H1 (cell line): ENCODE data around the gene RPL19. TPM values are rescaled to one million over a fixed set of nuclear protein-coding genes. Genes with fewer than 3 reads are reported as not detected.

Source experiments
- CTCF ChIA-PET: fragments of 300-600 bp; sonication (Branson Sonifier 250); formaldehyde crosslinking; loops from one replicate; lab custom pipeline; 2021; ENCODE audit not compliant: partially characterized antibody; lab: Charles Lee
- POLR2A ChIA-PET: fragments of 300-600 bp; sonication (Branson Sonifier 250); formaldehyde crosslinking; loops from one replicate; lab custom pipeline; 2021; ENCODE audit warnings: inconsistent platforms; ENCODE audit not compliant: partially characterized antibody; lab: Charles Lee
- DNase-seq, 2 experiments: peaks; one replicate each; pipeline versions ENCODE4 v3.0.0 to v3.0.0-alpha.2; 2010 to 2022; ENCODE audit warnings: low spot score in 2 of 2, low read depth in 1 of 2, mixed read lengths in 1 of 2
- FAIRE-seq: peaks from 2 replicates; lab custom pipeline; 2011; peaks lifted over from hg19 to GRCh38; lab: Jason Lieb, UNC
- H2AFZ ChIP-seq: 2 replicates; pipeline ENCODE4 v1.8.1; 2012; ENCODE audit warnings: low read length, inconsistent platforms
- H2AK5ac ChIP-seq: 2 replicates; pipeline ENCODE4 v1.6.1; 2013; ENCODE audit warnings: low read depth, low read length
- H2BK120ac ChIP-seq: replicated peaks from 2 replicates; pipeline ENCODE3; 2013; ENCODE audit warnings: low read depth, low read length, inconsistent platforms
- H2BK12ac ChIP-seq: 2 replicates; pipeline ENCODE4 v1.6.1; 2013; ENCODE audit warnings: low read depth, low read length
- H2BK15ac ChIP-seq: 2 replicates; pipeline ENCODE4 v1.6.1; 2013; ENCODE audit warnings: low read length
- H2BK20ac ChIP-seq: 2 replicates; pipeline ENCODE4 v1.6.1; 2013; ENCODE audit warnings: low read length
- H2BK5ac ChIP-seq: 2 replicates; pipeline ENCODE4 v1.6.1; 2013; ENCODE audit warnings: low read depth, low read length
- H3K14ac ChIP-seq: 2 replicates; pipeline ENCODE4 v1.6.1; 2013; ENCODE audit warnings: inconsistent platforms; ENCODE audit not compliant: insufficient read length
- H3K18ac ChIP-seq: 2 replicates; pipeline ENCODE4 v1.6.1; 2013; ENCODE audit warnings: low read length; ENCODE audit errors: extremely low read depth
- H3K23ac ChIP-seq: 2 replicates; pipeline ENCODE4 v1.6.1; 2013; ENCODE audit warnings: inconsistent platforms; ENCODE audit not compliant: insufficient read length
- H3K23me2 ChIP-seq: 2 replicates; pipeline ENCODE4 v1.6.1; 2013; ENCODE audit warnings: low read depth, low read length
- H3K27ac ChIP-seq: 2 replicates; pipeline ENCODE4 v1.6.1; 2011; ENCODE audit warnings: low read depth, low read length, inconsistent platforms
- H3K27me3 ChIP-seq, 4 experiments: replicated peaks in 1 of 4; 1 replicate in 1 of 4; 2 replicates in 3 of 4; pipeline versions ENCODE4 v1.6.1 to v1.8.1; 2011 to 2013; ENCODE audit warnings: low read length in 3 of 4, mild to moderate bottlenecking in 3 of 4, inconsistent platforms in 2 of 4, mixed read lengths in 2 of 4, moderate library complexity in 1 of 4; ENCODE audit not compliant: control insufficient read depth in 3 of 4, insufficient read depth in 3 of 4; ENCODE audit errors: extremely low read depth in 1 of 4
- H3K36me3 ChIP-seq, 4 experiments: 2 replicates each; pipeline versions ENCODE4 v1.6.1 to v1.8.1; 2011 to 2013; ENCODE audit warnings: mild to moderate bottlenecking in 4 of 4, low read length in 3 of 4, moderate library complexity in 2 of 4, control low read depth in 1 of 4, inconsistent platforms in 1 of 4; ENCODE audit not compliant: insufficient read depth in 4 of 4, control insufficient read depth in 2 of 4
- H3K4ac ChIP-seq: replicated peaks from 2 replicates; pipeline ENCODE3; 2013; ENCODE audit warnings: low read length, low read depth, mixed read lengths, inconsistent platforms; ENCODE audit not compliant: insufficient read length
- H3K4me1 ChIP-seq, 4 experiments: replicated peaks in 1 of 4; 1 replicate in 1 of 4; 2 replicates in 3 of 4; pipeline versions ENCODE4 v1.6.1 to v1.8.1; 2011 to 2013; ENCODE audit warnings: low read length in 3 of 4, inconsistent platforms in 2 of 4, mixed read lengths in 1 of 4; ENCODE audit not compliant: insufficient read depth in 4 of 4, control insufficient read depth in 3 of 4
- H3K4me2 ChIP-seq, 2 experiments: 2 replicates each; pipeline versions ENCODE4 v1.6.1 to v1.8.1; 2011 to 2013; ENCODE audit warnings: low read depth in 2 of 2, low read length in 2 of 2, control low read depth in 1 of 2, inconsistent platforms in 1 of 2, mild to moderate bottlenecking in 1 of 2; ENCODE audit not compliant: insufficient read depth in 1 of 2
- H3K4me3 ChIP-seq, 4 experiments: fragments of 200-600, 300-600 bp in 1 of 4; sonication (generic), shearing (Covaris generic), sonication (Bioruptor Twin) in 1 of 4; 2 replicates each; pipeline versions ENCODE4 v1.5.1 to v1.8.1; 2011 to 2016; ENCODE audit warnings: low read length in 4 of 4, low read depth in 3 of 4, control low read depth in 2 of 4, inconsistent platforms in 2 of 4, mild to moderate bottlenecking in 2 of 4, mixed read lengths in 1 of 4, moderate library complexity in 1 of 4; ENCODE audit not compliant: insufficient read depth in 2 of 4; ENCODE audit errors: extremely low read depth in 1 of 4
- H3K56ac ChIP-seq: replicated peaks from 2 replicates; pipeline ENCODE3; 2013; ENCODE audit warnings: low read depth, mild to moderate bottlenecking, mixed read lengths, low read length, inconsistent platforms; ENCODE audit not compliant: insufficient read length
- H3K79me1 ChIP-seq: 2 replicates; pipeline ENCODE4 v1.6.1; 2013; ENCODE audit warnings: low read depth, low read length, control low read depth
- H3K79me2 ChIP-seq, 2 experiments: 2 replicates each; pipeline versions ENCODE4 v1.6.1 to v1.8.1; 2012 to 2013; ENCODE audit warnings: low read length in 2 of 2, mild to moderate bottlenecking in 2 of 2, inconsistent platforms in 1 of 2; ENCODE audit not compliant: insufficient read depth in 2 of 2, control insufficient read depth in 1 of 2
- H3K9ac ChIP-seq, 4 experiments: replicated peaks in 1 of 4; 1 replicate in 1 of 4; 2 replicates in 3 of 4; pipeline versions ENCODE4 v1.6.1 to v1.8.1; 2011 to 2013; ENCODE audit warnings: low read depth in 3 of 4, low read length in 3 of 4, control low read depth in 2 of 4, mild to moderate bottlenecking in 2 of 4, moderate library complexity in 2 of 4, inconsistent platforms in 1 of 4; ENCODE audit errors: extremely low read depth in 1 of 4
- H3K9me3 ChIP-seq, 2 experiments: 2 replicates each; pipeline versions ENCODE4 v1.6.1 to v1.8.1; 2012 to 2013; ENCODE audit warnings: mild to moderate bottlenecking in 2 of 2, moderate library complexity in 2 of 2, control low read depth in 1 of 2, inconsistent platforms in 1 of 2, low read depth in 1 of 2, low read length in 1 of 2, mixed read lengths in 1 of 2; ENCODE audit not compliant: insufficient read depth in 2 of 2
- H4K20me1 ChIP-seq, 2 experiments: replicated peaks in 1 of 2; 2 replicates each; pipeline versions ENCODE3 to v1.8.1; 2011 to 2013; ENCODE audit warnings: inconsistent platforms in 2 of 2, low read length in 2 of 2, mild to moderate bottlenecking in 1 of 2; ENCODE audit not compliant: insufficient read depth in 2 of 2, control insufficient read depth in 1 of 2
- H4K5ac ChIP-seq: 2 replicates; pipeline ENCODE4 v1.6.1; 2013; ENCODE audit warnings: low read length, low read depth, mixed read lengths, inconsistent platforms; ENCODE audit not compliant: insufficient read length
- H4K8ac ChIP-seq: 2 replicates; pipeline ENCODE4 v1.8.0; 2013; ENCODE audit warnings: mild to moderate bottlenecking, moderate library complexity, low read length, inconsistent platforms; ENCODE audit not compliant: insufficient read depth; ENCODE audit errors: extremely low read depth
- H4K91ac ChIP-seq: replicated peaks from 2 replicates; pipeline ENCODE3; 2013; ENCODE audit warnings: low read length, mixed read lengths, inconsistent platforms; ENCODE audit not compliant: insufficient read length
- ASH2L ChIP-seq: fragments of 200-600, 300-600 bp; sonication (generic); IDR thresholded peaks from one replicate; pipeline ENCODE4 v1.7.1; 2017; ENCODE audit warnings: low read length
- CBX8 ChIP-seq: fragments of 300-800, 300-1000 bp; sonication (generic); IDR thresholded peaks from 2 replicates; pipeline ENCODE4 v1.7.1; 2016; ENCODE audit warnings: low read depth, low read length, borderline replicate concordance
- CHD2 ChIP-seq: IDR thresholded peaks from 2 replicates; pipeline ENCODE4 v1.6.1; 2012; ENCODE audit warnings: low read length, improper control_type of control experiment
- CTCF ChIP-seq, 3 experiments: IDR thresholded peaks; 1 replicate in 2 of 3; 2 replicates in 1 of 3; pipeline versions ENCODE4 v1.5.1 to v1.6.1; 2011; ENCODE audit warnings: low read length in 3 of 3, mild to moderate bottlenecking in 3 of 3, inconsistent platforms in 2 of 3, low read depth in 1 of 3, moderate library complexity in 1 of 3; ENCODE audit not compliant: insufficient read depth in 1 of 3; ENCODE audit errors: control extremely low read depth in 1 of 3
- EGR1 ChIP-seq: IDR thresholded peaks from 2 replicates; pipeline ENCODE4 v1.6.1; 2011; ENCODE audit warnings: low read depth, low read length, borderline replicate concordance
- GABPA ChIP-seq: IDR thresholded peaks from 2 replicates; pipeline ENCODE4 v1.6.1; 2011; ENCODE audit warnings: mild to moderate bottlenecking, low read length, moderate library complexity, borderline replicate concordance; ENCODE audit not compliant: insufficient read depth
- GTF2F1 ChIP-seq: IDR thresholded peaks from 2 replicates; pipeline ENCODE4 v1.6.1; 2012; ENCODE audit warnings: low read depth, low read length, improper control_type of control experiment, borderline replicate concordance
- PHF8 ChIP-seq: fragments of 200-600 bp; sonication (generic); conservative IDR thresholded peaks from 2 replicates; pipeline ENCODE4 v1.7.1; 2012; ENCODE audit warnings: low read depth, mild to moderate bottlenecking, inconsistent platforms, low read length, moderate library complexity
- RAD21 ChIP-seq, 2 experiments: IDR thresholded peaks in 1 of 2; conservative IDR thresholded peaks in 1 of 2; 2 replicates each; pipeline ENCODE4 v1.6.1; 2011; ENCODE audit warnings: low read depth in 2 of 2, low read length in 2 of 2, improper control_type of control experiment in 1 of 2, inconsistent platforms in 1 of 2, mild to moderate bottlenecking in 1 of 2, moderate library complexity in 1 of 2
- SIN3A ChIP-seq, 2 experiments: IDR thresholded peaks in 1 of 2; conservative IDR thresholded peaks in 1 of 2; 2 replicates each; pipeline ENCODE4 v1.6.1; 2011 to 2012; ENCODE audit warnings: low read length in 2 of 2, improper control_type of control experiment in 1 of 2, low read depth in 1 of 2, mild to moderate bottlenecking in 1 of 2
- SRF ChIP-seq: IDR thresholded peaks from 2 replicates; pipeline ENCODE4 v1.6.1; 2011; ENCODE audit warnings: mild to moderate bottlenecking, low read depth, low read length, moderate library complexity
- whole genome bisulfite sequencing, 2 experiments: shearing (Covaris generic) in 1 of 2; methylation state at CpG; one replicate each; pipeline versions ENCODE4 v1.1.6 to v1.1.7; 2013 to 2015; ENCODE audit warnings: low lambda C conversion rate in 2 of 2, mixed read lengths in 2 of 2, inconsistent platforms in 1 of 2, low coverage in 1 of 2, missing lambda C conversion rate in 1 of 2; ENCODE audit not compliant: insufficient replicate concordance in 2 of 2, insufficient coverage in 1 of 2, insufficient read length in 1 of 2; ENCODE audit errors: extremely low coverage in 1 of 2, missing lambda C conversion rate in 1 of 2; 5-methylcytosine and 5-hydroxymethylcytosine counted together
- polyA plus RNA-seq, 7 experiments: library from polyadenylated mRNA; depleted of rRNA in 3 of 7; stranded (reverse) in 5 of 7; unstranded in 2 of 7; fragments of >200 nt in 5 of 7; fragments of 200-250 nt in 2 of 7; gene quantifications; 1 replicate in 5 of 7; 2 replicates in 1 of 7; 4 replicates in 1 of 7; pipeline versions ENCODE4 v1.2.1 to v1.2.3, GENCODE V29; 2011 to 2013; ENCODE audit warnings: missing spikeins in 2 of 7, mixed read lengths in 2 of 7
- total RNA-seq: library from RNA; stranded (reverse); fragmentation: NEBNext Ultra II Directional; extraction: Animal tissue kit (Norgen Biotek cat#: 25700); gene quantifications from 2 replicates; pipeline ENCODE4 v1.2.1, GENCODE V29; 2021

The RPL19 gene
- total and polyA plus RNA-seq, 2 of the 8 experiments (the other 6 are each of a cell fraction or from before 2014, with no cell fraction given) = 2,108 to 2,182 TPM

- ChIA-PET POLR2A (no interaction called here), CTCF (interaction anchor here (1.0 to 22.6 kb wide), 4 partner anchors 9 to 46 kb away, joined by 3 to 464 read pairs (median 8); no protein-coding TSS in a partner anchor)
- Histone ChIP-seq H4K20me1 (no peaks in the 10 kb centered on the region), H2AFZ (no peak overlapping the region), H2BK5ac (no peak overlapping the region), H2BK12ac (no peak overlapping the region), H4K8ac (no peak overlapping the region), H3K9me3 (no peaks in the 10 kb centered on the region), H3K14ac (no peak overlapping the region), H3K9ac (no peak overlapping the region), H4K91ac (no peak overlapping the region), H3K36me3 (peaks cover 0 to 4% (median 0%) of the 10 kb centered on the region in 4 experiments; a peak in 1 of 8 replicates), H2BK120ac (no peak overlapping the region), H2AK5ac (no peak overlapping the region), H3K23ac (no peak overlapping the region), H3K4me3 (no peak overlapping the region), H3K56ac (no peak overlapping the region), H3K79me1 (no peaks in the 10 kb centered on the region), H3K27me3 (no peaks in the 10 kb centered on the region), H3K79me2 (no peaks in the 10 kb centered on the region), H2BK20ac (no peak overlapping the region), H3K18ac (no peak overlapping the region), H3K23me2 (no peaks in the 10 kb centered on the region; the same call in 1 of the 2 replicates), H3K4ac (no peak overlapping the region), H3K27ac (no peak overlapping the region), H3K4me1 (0 out of 7 replicates have a peak, but pooled peaks cover 0 to 3% (median 0%) of the 10 kb centered on the region in 4 experiments), H2BK15ac (no peak overlapping the region), H4K5ac (no peak overlapping the region), H3K4me2 (no peak overlapping the region)
- FAIRE-seq = no peak
- DNase-seq = no peak
- 88% methylated on average over 1 of the region's 1 CpG; no CpG with 5 or more reads in 1 of the 2 experiments for WGBS, 2 experiments
- TF ChIP-seq GABPA = no peak
- no peak for TF ChIP-seq PHF8
- TF ChIP-seq SIN3A (conservative IDR thresholded peaks at IDR 0.05 in 1 of 2, IDR thresholded peaks at IDR 0.05 in 1 of 2; ENCODE audit: low read depth in 1 of 2, low read length in 2 of 2) = no peak
- TF ChIP-seq GTF2F1 = no peak
- no peak for TF ChIP-seq SRF
- no peak for TF ChIP-seq RAD21 (IDR thresholded peaks at IDR 0.05 in 1 of 2, conservative IDR thresholded peaks at IDR 0.05 in 1 of 2; ENCODE audit: low read depth in 2 of 2, low read length in 2 of 2)
- TF ChIP-seq CBX8 = no peak
- no peak for TF ChIP-seq ASH2L
- TF ChIP-seq EGR1 = no peak
- no peak for TF ChIP-seq CTCF (IDR thresholded peaks at IDR 0.05; ENCODE audit: control extremely low read depth in 1 of 3, insufficient read depth in 1 of 3, low read depth in 1 of 3, low read length in 3 of 3)
- no peak for TF ChIP-seq CHD2
These were observed 51.9 kb downstream of the RPL19 start for GRCh38 chr17:39251997-39252396.
